HG03139 (cell line): Measurements from ENCODE around the gene HIGD2B.
"Not testable (repeated sequence)": the region's sequence is repeated elsewhere in the genome, so short reads cannot be mapped to it uniquely, and the experiment has no call there.

Experiments used
- ATAC-seq: cut with Tn5 transposase; IDR thresholded peaks from one replicate; pipeline ENCODE4 v1.9.1; 2021; ENCODE audit not compliant: unreplicated experiment

HIGD2B gene

DNA sequence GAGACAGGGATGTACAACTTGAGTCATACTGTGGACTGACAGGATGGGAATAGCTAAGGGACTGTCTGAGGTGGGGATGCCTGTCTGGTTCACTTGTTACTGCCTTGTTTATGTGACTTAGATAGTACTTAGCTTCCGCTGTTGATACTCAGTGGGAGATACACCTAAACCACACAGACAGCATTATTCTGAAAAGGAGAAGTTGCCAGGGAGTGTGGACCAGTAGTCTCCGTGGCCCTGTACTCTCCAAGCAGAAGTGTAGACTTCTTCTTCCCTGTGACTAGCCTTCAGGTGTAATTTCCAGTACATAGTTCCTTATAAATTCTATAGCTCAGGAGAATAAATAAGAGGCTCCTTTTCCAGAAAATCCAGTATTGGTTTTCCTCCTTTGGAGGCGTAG, 5.1 kb downstream of the HIGD2B start:
- ATAC-seq: no peak

DNA sequence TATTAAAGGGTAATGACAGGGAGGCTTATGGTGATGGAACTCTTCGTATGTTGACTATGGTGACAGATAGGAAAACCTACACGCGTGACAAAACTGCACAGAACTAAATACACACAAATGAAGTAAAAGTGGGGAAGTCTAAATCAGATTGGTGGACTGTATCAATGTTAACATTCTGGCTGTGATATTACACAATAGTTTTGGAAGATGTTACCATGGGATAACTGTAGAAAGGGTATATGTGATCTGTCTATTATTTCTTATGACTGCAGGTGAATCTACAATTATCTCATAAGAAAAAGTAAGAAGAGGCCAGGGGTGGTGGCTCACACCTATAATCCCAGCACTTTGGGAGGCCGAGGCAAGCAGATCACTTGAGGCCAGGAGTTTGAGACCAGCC, 9.1 kb downstream of the HIGD2B start:
- ATAC-seq: no peak

DNA sequence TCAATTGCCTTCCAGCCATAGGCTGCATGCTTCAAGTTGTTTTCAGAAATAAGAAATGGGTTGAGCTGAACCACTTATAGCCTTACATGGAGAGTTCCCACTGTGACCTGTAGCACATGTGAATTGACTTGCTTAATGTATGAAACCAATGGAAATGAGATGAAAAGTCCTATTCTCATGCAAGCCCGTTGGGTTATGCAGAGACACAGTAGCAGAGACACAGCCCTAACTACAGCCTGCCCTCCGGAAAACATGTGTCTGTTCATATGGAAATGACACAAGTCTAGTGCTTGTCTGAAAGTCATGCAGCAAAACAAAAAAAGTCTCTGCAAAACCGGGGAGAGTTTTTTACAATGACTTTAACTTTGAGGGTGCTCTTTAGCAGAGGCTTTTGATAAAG, 14.5 kb downstream of the HIGD2B start:
- no peak for ATAC-seq

DNA sequence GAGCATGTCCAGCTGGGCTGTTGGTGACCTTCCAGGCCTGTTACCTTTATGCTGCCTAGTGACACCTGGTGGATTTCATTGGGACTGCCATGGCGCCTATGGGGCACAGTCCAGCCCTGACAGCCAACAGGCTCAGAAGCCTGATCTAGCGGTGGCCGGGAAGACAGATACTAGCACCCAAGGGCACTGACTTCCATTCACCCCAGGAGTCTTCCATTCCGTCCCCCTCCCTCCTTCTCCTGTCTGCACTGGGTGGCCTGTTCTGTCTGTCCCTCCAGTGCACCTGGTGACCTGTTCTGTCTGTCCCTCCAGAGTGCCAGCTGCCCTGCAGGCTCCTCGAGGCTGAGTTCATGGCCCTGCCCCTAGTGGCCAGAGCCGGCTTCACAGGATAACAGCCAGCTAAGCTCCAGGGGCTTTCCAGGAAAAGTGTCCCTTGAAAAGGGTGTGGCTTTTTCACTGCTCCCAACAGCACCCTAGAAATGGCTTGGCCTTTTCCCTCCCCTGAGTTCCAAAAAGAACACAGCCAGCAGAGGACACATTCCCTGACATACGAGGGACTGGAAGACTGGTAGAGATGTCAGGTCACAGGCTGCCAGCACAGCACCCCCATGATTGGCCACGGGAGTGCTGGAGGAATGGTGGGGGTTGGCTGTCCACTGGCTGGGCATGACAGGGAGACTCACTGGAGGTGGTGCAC, 15.2 kb downstream of the HIGD2B start:
- ATAC-seq: peak; percentile 86

DNA sequence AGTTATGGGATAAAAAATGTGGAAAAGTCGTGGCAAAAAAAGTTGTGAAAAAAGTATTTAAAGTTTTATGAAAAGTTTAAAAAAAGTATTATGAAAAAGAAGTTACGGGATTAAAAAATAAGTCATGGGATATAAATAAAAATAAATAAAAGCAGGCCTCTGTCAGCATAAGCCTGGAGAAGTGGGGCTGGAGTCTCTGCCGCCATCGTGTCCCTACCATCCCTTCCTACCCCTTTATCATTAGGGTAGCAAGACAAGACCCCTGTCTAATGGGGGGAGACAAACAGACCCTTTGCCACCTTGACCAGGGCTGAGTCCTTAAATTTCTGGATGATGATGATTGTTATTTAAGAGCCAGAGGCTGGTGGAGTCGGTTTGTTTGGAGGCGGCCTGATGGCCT, 16.2 kb downstream of the HIGD2B start:
- ATAC-seq: not testable (repeated sequence)

DNA sequence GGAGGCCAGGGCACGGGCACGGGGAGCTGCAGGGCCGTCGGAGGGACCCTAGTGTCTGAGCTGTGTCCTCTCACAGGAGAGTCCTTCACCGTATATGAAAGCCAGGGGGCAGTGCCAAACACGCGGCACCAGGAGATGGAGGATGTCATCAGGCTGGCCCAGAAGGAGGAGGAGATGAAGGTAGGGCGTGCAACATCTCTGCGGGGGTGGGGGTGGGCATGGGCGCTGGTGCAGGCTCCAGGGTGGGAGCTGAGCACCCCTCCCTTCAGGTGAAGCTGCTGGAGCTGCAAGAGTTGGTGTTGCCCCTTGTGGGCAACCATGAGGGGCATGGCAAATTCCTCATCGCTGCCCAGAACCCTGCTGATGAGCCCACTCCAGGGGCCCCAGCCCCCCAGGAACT, 20.3 kb downstream of the HIGD2B start:
- ATAC-seq: not testable (repeated sequence)

DNA sequence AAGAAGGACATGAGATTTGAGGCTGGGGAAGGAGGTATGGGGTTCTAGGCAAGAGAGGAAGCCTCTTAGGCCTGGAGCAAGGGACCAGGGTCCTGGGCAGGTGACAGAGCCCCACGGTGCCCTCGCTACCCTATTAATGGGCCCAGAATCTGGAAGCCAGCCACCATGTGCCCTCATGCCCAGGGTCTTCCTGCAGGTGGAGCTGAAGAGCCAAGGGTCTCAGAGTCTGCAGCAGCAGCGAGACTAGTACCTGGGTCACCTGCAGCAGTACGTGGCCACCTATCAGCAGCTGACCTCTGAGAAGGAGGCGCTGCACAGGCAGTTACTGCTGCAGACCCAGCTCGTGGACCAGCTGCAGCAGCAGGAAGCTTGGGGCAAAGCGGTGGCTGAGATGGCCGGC, 22.1 kb downstream of the HIGD2B start:
- ATAC-seq: not testable (repeated sequence)

DNA sequence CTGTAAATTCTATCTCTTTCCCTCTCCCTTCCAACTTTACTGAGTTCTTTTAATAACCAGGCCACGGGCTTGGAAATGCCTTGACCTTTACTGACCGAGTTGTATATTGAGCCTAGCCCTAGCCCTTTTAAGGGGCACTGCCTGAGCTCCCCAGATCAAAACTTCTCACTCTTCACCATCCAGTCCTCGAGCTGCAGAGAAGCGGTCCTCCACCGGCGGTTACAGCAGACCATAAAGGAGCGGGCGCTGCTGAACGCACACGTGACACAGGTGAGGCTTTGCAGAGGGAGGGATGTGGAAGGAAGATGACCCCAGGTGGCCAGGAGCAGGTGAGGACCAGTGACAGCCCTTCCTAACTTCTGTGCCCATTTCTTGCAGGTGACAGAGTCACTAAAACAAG, 24.9 kb downstream of the HIGD2B start:
- ATAC-seq: not testable (repeated sequence)

DNA sequence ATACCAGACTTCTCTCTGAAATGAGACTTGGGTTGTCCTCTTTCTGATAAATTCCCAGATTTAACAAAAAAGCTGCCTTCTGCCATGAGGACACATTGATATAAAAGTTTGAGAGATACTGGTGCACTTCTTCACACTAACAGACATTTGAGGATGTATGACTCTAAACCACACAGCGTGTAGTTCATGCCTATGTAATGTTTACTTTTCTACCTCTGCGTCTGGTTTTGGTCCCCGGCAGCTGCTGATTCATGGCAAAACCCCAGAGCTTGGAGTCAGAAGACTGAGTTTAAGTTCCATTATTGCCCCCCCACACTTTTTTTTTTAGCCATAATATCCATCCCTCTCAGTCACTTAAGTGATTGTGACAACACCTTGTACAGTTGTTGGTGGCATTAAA, 30.0 kb downstream of the HIGD2B start:
- ATAC-seq: not testable (repeated sequence)

DNA sequence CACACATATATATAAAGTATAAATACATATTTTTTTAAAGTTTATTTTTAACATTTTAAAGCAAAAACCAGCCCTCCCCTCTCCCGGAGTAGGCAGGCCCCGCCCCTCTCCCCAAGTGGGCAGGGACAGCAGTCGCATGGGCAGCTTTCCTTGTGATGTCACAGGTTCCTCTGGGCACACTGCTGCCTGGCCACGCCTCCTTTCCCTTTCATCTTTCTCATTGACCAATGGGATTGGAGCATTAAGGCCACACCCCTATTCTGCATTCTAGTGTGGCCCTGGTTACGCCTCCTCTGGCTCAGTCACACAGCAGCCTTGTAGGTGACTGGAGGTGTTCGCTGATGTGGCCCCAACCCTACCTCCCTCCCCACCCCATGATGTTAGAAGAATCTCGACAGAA, 31.6 kb downstream of the HIGD2B start, which contains the start of gene GOLGA6B:
TSS of gene GOLGA6B (plus strand) at position 301 of the 400 bp plus-strand sequence. CDS start at position 342, 41 bp downstream.
- ATAC-seq: not testable (repeated sequence)

DNA sequence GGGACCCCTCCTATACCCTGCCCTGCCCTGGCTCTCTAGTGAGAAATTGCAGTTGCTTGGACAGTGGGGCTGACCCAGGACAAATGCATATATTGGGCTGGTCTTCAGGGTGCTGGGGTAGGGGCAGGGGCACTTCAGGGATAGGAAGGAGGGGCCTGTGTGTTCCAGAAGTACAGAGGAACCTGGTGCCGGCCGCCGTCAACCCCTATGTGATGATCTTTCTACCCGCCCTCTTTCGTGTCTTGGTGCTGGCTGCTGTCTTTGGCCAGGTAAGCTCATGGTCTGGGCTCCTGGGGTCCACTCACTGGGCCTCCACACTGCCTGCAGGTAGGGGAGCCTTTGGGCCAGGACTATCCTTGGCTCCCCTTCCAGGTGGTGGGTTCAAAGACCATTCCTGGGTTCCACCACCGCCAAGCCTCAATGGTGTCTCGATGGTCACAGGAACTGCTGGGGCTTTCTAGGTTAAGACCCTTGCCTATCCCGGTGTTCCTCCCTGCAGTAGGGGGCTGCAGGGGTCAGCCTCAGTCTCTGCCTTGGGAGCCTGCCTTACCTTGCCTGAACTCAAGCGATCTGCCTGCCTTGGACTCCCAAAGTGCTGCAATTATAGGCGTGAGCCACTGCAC, 37.2 kb downstream of the HIGD2B start:
- not testable (repeated sequence) for ATAC-seq

DNA sequence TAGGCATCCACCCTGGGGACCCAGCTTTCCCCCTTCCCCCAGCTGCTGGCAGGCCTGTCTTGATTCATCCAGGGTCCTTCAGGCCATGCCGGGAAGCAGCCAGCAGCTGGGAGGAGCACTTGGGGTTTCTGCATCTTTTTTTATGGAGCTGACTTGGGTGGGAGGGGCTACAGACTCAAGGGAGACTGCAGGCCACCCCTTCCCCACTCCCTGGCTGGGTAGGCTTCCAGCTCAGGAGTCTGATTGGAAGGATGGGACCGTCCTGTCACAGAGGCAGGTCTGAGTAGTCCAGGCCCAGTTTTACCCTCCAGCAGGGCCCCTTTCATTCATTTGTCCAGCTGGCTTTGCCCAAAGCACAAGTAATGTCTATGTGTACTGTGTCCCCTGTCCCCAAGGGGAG, 43.7 kb downstream of the HIGD2B start:
- not testable (repeated sequence) for ATAC-seq

DNA sequence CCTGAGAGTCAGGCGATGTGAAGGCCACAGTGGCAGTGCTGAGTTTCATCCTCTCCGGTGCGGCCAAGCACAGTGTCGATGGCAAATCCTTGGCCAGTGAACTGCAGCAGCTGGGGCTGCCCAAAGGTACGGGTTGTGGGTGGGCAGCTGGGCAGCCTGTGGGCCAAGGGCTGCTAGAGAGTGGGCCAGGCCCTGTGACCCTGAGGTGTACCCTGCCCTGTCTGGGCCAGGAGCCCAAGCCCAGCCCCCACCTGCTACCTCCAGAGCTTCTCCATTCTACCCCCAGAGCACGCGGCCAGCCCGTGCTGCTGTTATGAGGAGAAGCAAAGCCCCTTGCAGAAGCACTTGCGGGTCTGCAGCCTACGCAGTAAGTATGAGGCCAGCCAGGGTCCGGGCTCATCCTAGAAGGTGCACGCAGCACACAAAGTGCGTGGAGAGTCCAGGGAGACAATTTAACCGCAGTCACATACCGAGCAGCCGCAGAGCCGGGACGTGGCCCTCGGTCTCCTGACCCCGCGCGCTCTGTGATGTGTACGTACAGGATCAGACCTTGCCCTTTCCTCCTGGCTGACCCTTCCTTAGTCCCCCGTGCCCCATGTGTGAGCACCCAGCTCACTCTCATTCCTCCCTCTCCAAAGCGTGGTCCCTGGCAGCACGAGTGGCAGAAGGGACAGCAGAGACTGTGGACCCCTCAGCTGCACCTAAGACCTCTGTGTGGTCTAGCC, 46.1 kb downstream of the HIGD2B start:
- not testable (repeated sequence) for ATAC-seq

DNA sequence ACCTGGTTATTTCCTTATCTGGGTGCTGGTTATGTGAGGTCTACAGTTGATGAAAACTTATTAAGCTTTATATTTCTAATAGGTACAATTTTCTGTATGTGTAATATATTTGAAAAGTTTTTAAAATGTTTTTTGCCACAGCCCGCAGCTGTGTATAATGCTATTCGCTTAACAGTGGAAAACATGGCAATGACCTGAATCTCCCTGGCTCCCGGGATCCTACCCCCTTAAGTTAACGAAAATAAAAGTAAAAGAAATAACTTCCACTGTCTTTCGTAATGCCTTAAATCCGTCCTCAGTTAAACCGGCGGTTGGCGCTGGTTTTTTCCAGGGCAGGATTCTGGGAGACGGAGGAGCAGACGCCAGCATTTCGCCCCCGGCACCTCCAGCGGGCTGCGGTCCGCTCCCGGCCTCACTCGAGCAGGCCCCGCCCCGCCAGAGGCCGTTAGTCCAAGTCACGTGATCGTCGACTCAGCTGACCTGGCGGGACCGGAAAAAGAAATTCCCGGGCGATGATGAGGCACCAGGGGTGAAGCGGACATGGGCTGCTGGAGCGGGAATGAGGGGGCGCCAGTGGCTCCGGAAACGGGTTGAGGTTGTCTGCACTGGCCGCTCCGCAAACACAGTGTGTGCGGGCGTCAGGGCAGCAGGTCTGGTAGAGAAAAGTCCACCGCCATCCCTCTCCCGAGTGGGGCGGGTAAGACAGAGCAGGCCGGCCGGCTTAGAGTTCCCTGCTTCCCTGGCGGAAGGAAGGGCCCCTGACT, 49.3 kb downstream of the HIGD2B start:
- peak; percentile 70 for ATAC-seq

DNA sequence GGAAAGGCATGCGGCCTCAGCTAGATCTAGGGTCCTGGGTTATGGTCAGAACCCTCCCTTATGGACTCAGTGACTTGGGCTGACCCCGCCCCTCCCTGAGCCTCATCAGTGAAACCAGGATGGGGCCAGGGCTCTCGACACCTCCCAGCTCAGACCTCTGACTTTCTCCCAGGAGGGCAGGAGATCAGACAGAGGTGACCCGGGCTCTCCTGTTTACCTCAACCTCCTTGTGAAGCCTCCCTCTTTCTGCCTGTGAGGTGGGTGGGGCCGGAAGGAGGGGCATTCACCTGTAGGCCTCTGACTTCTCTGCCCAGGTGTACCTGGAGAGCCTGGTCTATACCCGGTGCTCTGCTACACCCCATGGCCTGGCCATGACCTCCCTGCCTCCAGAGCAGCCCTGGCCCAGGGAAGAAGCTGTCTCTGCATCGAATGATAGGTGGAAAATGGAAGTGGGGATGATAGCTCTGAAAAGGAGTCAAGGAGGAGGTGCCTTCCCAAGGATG, 56.9 kb downstream of the HIGD2B start:
- not testable (repeated sequence) for ATAC-seq

DNA sequence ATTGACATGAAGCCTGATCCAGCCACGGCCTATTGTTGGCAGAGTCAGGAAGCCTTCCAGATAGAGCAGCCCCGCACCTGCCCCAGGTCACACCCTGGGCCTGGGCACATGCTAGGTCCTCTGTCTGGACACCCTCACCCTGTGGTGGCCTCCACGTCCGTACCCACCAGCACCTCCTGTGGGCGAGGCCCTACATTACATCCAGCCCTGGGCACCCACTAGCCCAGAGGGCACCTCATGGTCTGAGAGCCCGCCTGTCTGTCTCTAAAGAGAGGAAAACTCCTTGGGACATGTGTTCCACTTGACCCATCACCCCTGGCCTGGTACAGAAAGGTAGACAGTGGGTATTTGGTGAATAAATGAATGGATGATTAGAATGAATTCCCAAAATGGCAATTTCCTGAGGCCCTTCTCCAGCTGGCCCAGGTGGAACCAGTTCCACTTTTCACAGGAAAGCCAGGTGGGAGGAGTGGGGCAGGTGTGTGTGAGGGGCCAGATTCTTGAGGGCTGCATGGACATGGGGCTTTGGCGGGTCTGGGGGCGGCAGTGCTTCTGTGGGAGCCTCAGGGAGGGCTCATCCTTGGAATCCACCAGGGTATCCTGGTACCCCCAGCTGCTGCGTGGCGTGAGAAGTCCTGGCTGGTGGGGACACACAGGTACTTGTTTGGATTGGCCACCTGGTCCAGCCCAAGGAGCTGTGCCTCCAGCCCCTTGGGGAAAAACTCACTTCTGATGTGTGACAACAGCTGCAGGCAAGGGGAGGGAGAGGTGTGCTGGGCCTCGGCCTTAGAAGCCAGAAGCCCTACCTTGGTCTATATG, 57.5 kb downstream of the HIGD2B start:
- ATAC-seq: not testable (repeated sequence)

DNA sequence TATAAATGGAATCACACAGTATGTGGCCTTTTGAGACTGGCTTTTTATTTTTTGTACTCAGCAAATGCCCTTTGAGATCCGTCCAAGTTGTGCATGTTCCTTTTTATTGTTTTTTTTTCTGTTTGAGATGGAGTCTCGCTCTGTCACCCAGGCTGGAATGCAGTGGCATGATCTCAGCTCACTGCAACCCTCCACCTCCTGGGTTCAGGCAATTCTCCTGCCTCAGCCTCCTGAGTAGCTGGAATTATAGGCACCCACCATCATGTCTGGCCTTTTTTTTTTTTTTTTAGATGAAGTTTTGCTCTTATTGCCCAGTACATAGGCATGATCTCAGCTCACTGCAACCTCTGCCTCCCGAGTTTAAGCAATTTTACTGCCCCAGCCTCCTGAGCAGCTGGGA, 59.8 kb downstream of the HIGD2B start:
- not testable (repeated sequence) for ATAC-seq
